Tibial nerve (tissue), 4 donors: Measurements from ENCODE around the gene SLC9A9.

ENCODE experiments used
- EP300 ChIP-seq, 2 donors: sonication (generic); formaldehyde crosslinking; IDR thresholded peaks; one replicate each; pipeline ENCODE4 v1.6.1; 2017; ENCODE audit warnings: antibody characterized with exemption in 2 of 2, mild to moderate bottlenecking in 1 of 2
- TF ChIP-seq, protein P1 (sequence below), 5 experiments: fragments of 200-600 bp in 3 of 5; fragments of 450-650 bp in 2 of 5; sonication (generic) in 3 of 5; IDR thresholded peaks; one replicate each; pipeline ENCODE4 v1.5.1; 2016 to 2019; ENCODE audit warnings: antibody characterized with exemption in 5 of 5, mild to moderate bottlenecking in 3 of 5, moderate library complexity in 2 of 5

DNA sequence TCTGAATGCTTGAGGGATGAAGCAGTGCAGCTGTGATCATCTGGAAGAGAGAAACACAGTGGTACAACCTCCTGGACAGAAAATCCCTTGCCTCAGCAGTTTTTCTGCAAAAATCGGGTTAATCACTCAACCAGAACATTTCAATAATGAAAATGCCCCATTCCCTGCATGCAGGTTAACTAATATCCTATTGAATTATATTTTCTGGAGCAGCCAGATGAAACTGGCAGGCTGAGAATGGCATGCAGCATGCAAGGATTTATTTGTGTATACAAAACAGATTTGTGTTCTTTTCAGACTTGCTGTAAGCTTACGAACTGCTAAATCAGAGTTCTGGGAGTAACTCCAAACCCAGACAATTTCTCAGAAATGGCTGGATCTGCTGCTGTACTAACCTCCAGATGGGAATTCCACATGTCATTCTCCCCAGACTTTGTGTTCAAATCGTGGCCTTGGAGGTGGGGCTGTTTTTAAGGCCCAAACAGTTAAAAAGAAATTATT is 39.1 kb downstream of the SLC9A9 start:
- TF ChIP-seq, protein P1, sequence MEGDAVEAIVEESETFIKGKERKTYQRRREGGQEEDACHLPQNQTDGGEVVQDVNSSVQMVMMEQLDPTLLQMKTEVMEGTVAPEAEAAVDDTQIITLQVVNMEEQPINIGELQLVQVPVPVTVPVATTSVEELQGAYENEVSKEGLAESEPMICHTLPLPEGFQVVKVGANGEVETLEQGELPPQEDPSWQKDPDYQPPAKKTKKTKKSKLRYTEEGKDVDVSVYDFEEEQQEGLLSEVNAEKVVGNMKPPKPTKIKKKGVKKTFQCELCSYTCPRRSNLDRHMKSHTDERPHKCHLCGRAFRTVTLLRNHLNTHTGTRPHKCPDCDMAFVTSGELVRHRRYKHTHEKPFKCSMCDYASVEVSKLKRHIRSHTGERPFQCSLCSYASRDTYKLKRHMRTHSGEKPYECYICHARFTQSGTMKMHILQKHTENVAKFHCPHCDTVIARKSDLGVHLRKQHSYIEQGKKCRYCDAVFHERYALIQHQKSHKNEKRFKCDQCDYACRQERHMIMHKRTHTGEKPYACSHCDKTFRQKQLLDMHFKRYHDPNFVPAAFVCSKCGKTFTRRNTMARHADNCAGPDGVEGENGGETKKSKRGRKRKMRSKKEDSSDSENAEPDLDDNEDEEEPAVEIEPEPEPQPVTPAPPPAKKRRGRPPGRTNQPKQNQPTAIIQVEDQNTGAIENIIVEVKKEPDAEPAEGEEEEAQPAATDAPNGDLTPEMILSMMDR (IDR thresholded peaks at IDR 0.05): no peak
- peak in 1 of 2 donors; percentile 17 for TF ChIP-seq EP300 (IDR thresholded peaks at IDR 0.05)
